Measurements from ENCODE around the gene LRRC75A.
"Not testable (repeated sequence)": the region's sequence is repeated elsewhere in the genome, so short reads cannot be mapped to it uniquely, and the experiment has no call there.

LRRC75A gene

DNA sequence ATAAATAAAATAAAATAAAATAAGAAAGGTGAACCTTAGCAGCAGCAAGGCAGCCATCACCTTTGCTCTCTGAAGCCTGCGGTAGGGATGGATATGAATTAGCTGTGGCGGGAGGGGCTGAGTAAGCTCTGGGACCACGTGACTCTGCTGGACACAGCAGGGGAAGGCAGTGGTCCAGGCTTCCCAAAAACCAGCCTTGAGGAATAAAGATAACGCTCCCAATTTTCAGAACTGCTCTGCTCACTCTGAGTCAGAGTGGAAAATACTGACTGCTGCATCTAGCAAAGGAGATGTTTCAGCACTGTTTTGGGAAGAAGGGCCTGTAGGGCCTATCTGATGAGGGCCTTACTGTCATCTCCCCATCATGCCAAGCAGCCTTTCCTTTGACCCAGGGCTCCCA is 96.1 kb downstream of the LRRC75A start:
- DNase-seq = not testable (repeated sequence)

DNA sequence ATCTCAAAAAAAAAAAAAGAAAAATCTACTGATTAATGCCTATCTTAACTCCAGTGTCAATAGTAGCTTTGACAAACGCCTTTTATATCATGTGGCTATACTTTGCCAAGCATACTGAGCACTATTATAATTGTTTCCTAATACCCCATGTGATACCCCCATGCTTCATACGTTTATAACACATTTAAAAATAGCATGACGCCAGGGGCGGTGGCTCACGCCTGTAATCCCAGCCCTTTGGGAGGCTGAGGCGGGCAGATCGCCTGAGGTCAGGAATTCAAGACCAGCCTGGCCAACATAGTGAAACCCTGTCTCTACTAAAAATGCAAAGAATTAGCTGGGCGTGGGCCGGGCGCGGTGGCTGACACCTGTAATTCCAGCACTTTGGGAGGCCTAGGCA is 99.5 kb downstream of the LRRC75A start:
- not testable (repeated sequence) for DNase-seq
